HG03342 (cell line): ENCODE results near the gene PLCH1.

Experiments
- ATAC-seq: cut with Tn5 transposase; IDR thresholded peaks from one replicate; pipeline ENCODE4 v1.9.1; 2021; ENCODE audit warnings: mild to moderate bottlenecking, moderate library complexity; ENCODE audit not compliant: unreplicated experiment

Gene PLCH1

DNA sequence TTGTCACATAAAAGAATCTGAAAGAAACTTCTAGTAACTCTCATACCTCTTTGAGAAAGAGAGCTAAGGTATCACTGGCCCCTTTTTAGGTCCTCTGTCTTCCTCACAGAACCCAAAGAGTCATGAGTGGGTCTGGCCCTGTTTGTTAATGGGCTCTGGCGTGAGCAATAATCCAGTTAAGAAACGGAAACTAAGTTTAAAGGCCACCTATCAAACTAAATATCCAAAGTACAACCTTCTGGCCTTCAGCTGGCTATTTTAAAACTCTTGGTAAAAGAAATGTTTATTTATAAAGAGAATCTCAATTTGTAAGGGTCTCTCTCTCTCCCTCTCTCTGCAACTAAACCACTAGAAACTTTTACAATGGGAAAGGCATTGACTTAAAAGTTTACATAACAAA is 380.4 kb downstream of the PLCH1 start:
- ATAC-seq = no peak

DNA sequence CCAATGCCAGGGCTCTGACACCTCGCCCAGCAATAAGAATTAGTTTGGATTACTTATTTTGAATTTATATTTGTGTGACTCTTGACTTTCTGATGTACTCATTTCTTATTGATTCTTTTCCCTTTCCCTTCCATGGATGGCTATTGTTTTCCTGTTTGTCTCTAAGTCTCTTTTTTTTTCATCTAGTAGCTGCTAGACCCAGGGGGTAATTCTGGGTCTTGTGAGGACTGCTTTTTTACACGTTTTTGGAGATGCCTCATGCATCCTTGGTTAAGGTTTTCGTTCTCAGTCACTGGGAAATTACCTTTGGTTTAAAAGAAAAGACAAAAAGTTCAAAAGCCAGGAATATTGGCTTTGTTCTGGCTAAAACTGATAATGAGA is 381.2 kb downstream of the PLCH1 start:
- ATAC-seq = no peak

DNA sequence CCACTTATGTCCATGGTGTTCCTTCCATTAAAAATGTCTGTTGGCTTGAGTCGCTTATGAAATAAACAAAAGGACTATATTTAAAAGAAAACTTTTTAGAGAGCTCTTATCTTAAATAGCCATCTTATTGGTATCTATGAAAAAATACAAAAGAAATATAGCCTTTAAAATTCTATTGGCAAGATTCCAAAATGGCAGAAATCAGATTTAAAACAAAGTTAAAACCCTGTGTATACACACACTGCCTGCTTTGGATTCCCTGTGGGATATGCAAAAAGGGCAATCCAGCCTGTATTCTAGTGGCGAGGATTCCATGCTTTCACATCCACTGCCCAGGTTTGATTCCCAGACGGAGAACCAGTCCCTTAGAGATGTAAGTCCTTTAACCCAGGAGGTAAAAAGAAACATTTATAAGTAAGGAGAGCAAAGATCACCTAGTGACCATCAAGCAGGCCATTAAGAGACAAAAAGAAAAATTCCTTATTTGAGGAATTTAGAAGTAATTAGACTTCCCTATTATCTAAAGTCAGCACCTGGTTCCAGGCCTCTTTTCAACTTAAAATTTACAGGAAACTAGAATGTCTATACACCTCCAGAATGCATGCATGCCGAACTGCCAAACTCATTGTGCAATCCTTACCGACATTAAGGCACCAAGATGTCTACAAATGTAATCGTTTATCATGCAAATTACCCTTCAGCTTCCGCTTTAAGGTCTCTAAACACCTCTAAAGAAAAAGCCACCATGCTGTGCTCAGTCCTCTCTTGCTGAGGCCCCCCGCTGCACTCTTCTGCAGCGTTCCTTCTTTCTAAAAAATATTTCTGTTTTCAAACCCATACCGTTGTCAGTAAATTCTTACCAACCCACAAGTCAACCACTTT is 381.8 kb downstream of the PLCH1 start:
- no peak for ATAC-seq

DNA sequence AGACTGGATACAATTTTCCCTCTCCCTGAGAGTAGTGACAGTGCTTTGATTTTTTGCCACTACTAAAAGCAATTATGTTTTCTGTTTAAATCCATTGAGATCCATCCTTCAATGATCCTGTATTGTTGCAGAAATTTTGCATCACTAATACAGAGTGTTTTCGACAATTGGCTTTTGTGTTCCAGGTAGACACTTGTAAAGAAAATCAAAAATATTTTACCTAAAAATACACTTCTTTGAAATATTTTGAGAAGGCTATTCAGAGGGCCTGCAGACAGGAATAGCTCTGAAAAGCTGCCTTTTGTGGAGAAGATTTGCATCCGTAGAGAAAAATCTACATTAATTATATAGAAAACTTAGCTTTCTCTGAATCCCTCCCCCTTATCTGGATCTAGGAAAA is 384.6 kb downstream of the PLCH1 start:
- ATAC-seq = no peak

DNA sequence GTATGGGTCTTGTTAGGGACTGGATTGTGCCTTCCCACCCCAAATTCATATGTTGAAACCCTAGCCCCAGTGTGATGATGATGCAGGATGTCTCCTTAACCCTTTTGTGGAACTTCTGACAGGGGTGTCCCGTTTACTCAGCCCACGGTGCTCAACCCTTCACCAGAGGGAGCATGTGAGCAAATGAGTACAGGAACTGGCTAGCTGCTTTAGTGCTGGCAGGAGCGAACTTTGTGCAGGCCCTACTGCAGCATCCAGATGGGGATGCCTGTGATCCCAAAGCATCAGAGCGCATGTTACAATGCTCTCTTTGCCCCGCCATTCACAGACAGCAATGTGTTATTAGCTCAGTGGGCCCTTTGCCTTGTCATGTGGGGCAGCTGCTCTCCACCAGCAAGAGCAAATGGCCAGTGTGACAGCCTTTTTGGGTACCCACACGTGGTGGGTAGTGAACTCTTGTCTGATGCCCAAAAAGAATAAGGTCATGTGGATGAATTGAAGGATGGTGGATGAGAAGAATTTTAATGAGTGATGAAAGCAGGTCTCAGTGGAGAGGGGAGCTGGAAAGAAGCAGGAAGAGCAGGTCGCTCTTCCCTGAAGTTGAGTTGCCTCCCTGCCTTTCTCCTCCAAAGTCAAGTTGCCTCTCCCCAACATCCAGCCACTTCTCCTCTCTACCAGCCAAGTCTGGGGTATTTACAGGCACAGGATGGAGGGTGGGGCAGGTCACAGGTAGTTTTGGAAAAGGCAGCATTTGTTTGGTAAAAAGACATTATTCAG is 388.1 kb downstream of the PLCH1 start:
- ATAC-seq = no peak

DNA sequence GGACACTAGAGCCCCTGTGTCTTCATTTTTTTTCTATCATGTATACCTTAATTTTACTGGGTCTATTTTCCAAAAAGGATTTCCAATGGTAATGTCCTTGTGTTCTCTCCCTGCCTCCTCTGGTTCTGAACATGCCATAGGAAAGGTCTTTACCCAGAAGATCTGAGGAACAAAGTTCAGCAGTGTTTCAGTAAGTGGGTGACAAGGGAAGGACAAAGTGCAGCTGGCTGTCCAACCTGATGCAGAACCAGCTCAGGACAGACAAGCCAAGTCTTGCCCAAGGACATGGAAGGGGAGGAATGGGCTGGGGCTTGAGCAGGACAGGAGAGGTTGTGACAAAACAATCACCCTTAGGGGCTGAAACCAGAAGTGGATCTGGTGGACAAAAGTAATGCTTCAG is 390.2 kb downstream of the PLCH1 start:
- ATAC-seq = no peak

DNA sequence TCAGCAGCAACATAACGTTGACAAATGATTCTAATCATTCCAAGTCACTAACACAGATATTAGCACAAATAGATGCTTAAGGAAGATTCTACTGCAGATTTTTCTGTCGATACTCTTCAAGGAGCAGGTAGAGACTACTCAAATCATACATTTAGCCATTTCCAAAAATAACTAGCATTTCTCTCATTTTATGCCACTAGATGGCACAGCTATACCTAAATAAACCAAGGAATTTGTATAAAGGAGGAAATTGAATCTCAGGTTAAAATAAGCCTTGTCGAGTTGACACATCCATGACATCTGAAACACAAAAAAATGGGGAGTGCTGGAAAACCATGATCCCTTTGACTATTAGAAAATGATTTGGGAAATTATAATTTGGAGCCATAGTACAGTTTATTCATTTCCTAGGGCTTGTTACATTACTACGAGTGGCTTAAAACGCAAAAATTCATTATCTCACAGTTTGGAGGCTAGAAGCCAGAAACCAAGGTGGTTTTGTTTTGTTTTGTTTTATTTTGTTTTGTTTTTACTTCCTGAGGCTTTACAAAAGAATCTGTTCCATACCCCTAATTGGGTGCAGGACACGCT is 391.9 kb downstream of the PLCH1 start:
- ATAC-seq = no peak

DNA sequence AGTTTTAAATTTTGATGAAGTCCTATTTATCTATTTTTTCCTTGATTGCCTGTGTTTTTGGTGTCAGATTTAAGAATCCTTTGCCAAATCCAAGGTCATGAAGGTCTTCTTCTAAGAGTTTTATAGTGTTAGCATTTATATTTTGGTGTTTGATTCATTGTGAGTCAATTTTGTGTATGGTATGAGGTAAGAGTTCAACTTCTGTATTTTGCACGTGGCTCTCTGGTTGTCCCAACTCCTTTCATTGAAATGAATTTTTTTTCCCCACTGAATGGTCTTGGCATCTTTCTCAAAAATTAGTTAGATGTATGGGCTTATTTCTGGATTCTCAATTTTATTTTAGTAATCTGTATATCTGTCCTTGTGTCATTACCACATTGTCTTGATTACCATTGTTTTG is 394.3 kb downstream of the PLCH1 start:
- no peak for ATAC-seq

DNA sequence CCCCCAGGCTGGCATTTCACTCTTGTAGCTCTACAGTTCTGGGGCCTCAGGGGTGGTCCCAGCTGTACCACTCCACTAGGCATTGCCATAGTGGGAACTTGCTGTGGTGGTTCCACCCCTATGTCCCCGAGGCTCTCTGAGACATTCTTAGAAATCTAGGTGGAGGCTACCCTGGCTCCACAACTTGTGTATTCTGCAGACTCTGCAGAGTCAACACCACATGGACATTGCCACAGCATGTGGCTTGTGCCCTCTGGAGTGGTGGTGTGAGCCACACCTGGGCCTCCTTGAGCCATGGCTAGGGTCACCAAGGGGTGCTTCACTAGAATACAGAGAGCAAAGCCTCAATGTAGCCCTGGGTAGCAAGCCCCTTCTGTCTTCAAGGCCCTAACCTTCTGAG is 397.0 kb downstream of the PLCH1 start:
- ATAC-seq = no peak

DNA sequence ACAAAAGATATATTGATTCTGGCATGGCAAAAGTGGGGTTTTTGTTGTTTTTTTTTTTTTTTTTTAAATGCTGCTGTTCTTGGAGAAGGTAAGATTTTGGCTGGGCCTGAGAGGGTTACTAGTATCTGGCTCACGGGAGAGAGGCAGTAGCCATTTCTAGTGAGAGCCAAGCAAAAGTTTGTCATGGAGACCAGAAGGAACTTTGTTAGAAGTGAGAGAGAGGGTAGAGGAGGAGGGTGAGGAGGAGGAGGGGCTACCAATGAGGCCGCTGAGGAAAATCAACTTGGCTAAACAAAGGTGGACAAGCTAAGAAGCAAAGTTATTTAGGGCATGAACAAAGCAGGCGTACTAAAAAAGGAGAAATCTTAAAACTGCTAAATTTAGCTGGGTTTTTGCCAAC is 402.5 kb downstream of the PLCH1 start:
- ATAC-seq = no peak

DNA sequence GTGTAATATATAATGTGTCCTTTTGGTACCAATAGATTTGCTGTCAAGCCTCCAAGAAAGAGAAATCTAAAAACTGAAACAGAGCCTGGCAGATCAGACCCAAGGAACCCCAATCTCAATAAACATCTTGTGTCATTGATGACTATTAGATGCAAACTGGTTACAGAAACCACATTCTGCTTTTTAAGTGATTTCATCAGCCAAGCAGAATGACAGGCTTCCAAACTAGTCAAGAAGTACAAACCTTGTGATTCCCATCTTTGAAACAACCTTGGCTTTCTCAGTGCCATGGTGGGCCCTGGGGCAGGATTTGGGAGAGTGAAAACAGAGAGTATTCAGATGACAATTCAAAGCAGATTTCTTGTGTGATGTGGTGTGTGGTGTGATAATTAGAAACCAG is 405.8 kb downstream of the PLCH1 start:
- ATAC-seq = no peak

DNA sequence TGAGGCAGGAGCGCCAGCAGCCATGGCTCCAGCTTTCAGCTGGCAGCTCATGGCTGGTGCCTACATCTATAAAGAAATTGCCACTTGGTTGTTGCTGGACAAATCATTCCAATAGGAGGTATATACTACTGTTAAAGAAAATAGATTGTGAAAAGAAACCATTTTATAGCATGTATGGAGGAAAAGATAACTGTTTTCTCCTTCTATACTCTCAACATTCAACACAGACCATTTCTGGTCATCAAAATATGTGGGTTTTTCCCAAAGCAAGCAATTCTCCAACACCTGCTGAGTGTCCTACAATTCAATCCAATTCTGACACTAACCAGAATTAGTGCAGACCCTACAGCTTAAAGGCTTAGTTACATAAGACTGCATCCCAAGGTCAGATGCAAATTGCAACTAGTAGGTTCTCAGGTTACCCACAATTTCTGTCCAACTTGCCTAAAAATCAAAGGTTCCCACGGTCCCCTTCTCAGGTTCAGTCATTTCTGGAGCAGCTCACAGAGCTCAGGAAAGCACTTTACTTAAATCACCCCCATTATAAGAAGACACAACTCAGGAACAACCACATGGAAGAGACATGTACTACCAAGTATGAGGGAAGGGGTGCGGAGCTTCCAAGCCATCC is 409.0 kb downstream of the PLCH1 start:
- ATAC-seq = peak; percentile 57

DNA sequence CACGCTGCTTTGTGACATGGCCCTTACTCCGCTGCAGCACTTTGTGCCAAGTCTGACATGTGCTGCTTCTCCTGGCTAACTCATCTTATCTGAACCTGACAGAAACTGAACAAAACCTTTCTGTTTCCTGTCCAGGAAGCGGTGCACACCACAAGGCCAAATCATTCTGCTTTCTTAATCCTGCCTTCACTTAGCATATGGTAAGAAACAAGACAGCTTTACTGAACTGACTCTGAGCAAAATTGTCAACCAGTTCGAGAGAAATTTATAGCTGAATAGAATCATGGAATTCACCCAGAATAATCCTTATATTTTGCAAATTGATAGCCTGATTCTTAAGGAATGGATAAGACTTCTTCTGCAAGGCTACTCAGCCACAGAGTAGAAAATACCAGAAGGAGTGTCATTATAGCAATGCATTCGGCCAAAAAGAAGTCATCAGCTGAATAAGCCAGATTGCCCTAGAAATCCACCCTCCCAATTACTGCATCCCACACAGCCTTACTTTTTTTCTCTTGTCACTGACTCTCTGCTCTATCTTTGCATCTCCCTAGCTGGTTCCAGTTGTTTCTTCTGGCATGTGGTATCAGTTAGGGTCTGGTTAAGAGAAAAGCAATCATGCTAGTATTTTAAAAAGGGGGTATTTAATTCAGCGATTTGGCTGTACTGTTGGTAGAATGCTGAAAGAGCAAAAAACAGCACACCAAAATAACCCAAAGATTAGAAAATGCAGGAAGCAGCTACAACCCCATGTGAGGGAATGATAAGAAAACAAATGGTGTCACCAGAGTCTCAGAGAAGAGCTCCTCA is 409.8 kb downstream of the PLCH1 start:
- ATAC-seq = peak; percentile 70

DNA sequence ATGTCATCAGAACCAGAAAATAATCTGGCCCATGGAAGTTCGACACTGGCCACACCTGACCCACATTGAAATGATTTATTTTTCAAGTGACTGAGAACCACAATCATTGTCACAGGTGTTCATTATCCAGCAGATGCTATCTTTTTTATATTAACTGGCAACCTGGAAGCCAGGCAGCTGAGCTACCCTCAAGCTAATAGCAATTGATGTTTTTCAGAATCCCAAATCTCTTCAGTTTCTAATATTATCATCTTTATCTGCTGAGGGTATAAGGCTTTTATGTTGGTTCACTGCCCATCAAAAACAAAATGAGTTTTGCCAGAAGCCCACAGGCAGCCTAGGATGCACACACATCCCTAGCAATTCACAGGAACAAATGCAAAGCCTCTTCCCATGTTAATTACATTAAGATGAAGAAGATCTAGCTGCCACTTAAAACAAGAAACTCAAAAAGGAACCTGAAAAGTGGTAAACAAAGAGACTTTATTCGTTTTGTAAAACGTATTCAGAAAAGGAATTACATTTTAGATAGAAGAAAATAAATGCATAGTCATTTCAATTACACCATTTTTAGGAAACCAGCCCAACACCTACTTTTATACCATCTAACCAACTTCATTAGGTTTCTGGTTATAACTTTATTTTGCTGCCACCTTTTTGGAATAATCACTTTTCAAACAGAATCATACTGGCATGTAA is 410.5 kb downstream of the PLCH1 start:
- ATAC-seq = no peak

DNA sequence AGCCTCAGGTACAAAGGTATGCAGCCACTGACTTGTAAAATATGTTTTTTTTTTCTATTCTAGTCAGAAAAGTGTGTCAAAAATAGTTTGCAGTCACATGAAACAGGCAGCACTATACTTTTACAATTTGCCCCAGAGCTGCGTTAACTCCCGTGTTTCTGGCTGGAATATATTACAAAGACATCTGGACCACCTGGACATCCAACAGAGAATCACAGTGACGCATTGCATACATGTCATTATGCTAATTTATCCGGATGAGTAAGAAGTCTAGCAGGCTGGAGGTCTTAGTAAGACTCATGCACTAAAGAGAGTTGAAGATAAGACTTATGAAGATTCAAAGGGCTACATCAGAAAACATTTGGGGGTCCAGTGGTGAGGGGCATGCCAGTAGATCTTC is 412.2 kb downstream of the PLCH1 start:
- no peak for ATAC-seq

DNA sequence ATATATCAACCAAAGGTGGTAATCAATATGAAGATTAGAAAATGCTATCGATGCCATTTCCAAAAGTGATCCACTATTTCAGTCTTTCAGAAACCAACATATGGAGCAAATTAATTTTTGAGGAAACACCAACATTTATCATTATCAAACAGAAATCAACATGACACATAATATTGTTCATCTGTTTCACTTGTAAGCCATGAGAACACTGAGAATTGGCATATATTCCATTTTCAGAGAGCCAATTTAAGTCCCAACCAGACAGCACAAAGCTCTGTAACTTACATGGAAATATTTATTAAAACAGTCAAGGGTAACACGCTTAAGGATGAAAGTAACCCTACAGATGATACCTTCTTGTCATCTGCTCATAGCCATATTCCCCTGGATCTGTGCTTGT is 413.8 kb downstream of the PLCH1 start:
- ATAC-seq = no peak

DNA sequence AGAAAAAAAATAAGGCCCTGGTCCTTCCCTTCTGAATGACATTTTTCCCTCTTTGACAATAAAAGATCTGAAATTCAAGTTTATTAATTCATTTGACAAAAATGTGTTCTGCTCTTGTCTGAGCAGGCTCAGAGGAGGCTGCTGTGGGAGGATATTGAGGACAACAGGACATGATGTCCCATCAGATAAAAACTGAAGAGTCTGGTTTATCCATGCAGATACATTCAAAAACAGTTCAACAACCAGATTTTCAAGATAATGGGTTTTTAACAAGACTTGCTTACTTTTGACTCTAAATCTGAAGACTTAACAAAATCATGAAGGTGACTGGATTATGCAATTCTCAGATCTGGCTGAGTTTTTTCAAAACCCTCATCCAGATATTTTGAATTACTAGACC is 414.5 kb downstream of the PLCH1 start:
- no peak for ATAC-seq

DNA sequence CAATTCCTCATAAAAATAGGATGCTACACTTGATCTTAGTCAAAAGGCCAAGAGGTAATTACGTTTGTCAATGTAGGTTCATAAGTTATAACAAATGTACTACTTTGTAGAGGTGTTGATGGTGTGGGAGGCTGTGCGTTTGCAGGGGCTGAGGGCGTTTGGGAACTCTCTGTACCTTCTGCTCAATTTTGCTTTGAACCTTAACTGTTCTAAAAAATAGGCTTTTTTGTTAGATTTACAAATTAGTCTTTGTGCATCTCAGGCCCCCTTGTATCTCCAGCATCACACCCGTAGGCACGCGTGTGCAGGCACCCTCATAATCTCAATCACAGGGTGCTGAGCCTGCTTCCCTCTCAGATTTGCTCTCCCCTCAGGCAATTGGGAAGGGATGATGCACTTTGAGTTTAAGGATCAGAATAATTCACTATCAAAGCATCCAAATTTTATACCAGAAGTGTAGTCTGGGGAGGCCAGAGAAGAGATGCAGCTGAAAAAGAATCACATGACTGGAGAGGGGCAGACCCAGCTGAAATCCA is 415.3 kb downstream of the PLCH1 start:
- no peak for ATAC-seq

DNA sequence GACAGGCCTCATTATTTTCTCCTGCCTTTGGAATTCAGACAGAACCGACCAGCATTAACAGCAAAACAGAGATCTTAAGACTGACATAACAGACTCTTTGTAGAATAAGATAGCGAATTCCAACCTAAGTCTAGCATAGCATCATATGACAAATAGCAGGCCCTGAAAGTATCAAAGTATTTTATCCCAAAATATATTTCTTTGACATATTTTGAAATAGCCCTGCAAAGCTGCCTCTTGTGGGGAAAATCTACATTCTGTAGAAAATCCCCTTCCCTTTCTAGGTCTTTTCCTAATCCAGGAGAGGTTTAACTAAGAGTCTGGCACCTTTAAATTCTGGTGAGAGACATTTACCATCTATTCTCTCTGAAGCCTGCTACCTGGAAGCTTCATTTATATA is 417.0 kb downstream of the PLCH1 start:
- ATAC-seq = no peak

DNA sequence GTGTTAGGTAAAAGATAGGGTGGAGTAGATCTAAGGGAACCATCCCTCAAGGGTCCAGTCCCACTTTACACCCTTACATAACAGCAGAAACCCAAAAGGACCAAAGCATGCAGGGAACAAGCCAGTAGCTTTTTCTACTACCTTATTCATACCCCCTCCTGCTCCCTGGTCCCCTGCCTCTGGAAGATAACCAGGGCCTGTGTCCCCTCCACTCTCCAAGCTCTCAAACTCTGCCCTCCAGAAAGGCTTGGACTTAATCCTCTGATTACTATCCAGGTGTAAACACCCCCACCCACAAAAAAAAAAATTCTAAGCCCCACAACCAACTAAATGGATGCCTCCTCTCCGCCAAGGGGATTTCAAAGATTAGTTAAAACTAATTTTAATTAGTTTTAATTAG is 417.4 kb downstream of the PLCH1 start:
- ATAC-seq = no peak
